OCI-LY7 (cell line): Measurements from ENCODE around the gene TCF23.

ENCODE experiments used
- CTCF ChIP-seq: fragments of 200-600 bp; sonication (generic); conservative IDR thresholded peaks from 2 replicates; pipeline ENCODE4 v1.5.1; 2014; ENCODE audit warnings: mild to moderate bottlenecking, antibody characterized with exemption, low read length, moderate library complexity, mixed read lengths
- EZH2phosphoT487 ChIP-seq: fragments of 200-600 bp; sonication (generic); IDR thresholded peaks from 2 replicates; pipeline ENCODE4 v1.6.1; 2018; ENCODE audit warnings: low read depth, borderline replicate concordance, mild to moderate bottlenecking, mixed run types, antibody characterized with exemption, low read length, moderate library complexity, mixed read lengths

- no peak for TF ChIP-seq CTCF
- no peak for TF ChIP-seq EZH2phosphoT487
Observed at GRCh38 chr2:27127883-27128667, 20.7 kb upstream of the TCF23 start.
